T-helper 22 cell (primary cell): ENCODE data around the gene NTS.

ENCODE experiments used
- DNase-seq: peaks from one replicate; pipeline ENCODE4 v3.0.0-alpha.2; 2020; ENCODE audit warnings: low read depth

The NTS gene

GRCh38 chr12:85923767-85924331 is 49.8 kb downstream of the NTS start:
- no peak for DNase-seq

GRCh38 chr12:85927166-85927565 is 53.1 kb downstream of the NTS start:
- DNase-seq = no peak
